Measurements from ENCODE around the gene OR14I1.
A peak's percentile ranks its signal among the peaks of the same experiment; 100 is the strongest.
"Not testable (repeated sequence)": the region's sequence is repeated elsewhere in the genome, so short reads cannot be mapped to it uniquely, and the experiment has no call there.

OR14I1 gene

GRCh38 chr1:248703674-248704073 is 1.1 kb upstream of the OR14I1 start:
- no peak for DNase-seq
- CTCF ChIA-PET = no interaction called here
- H3K36me3 Mint-ChIP-seq = no peaks in the 10 kb centered on the region

GRCh38 chr1:248699099-248699498 is 3.5 kb downstream of the OR14I1 start:
- Mint-ChIP-seq H3K4me3 (no peak overlapping the region), H3K9me3 (no peaks in the 10 kb centered on the region), H3K36me3 (no peaks in the 10 kb centered on the region), H3K27ac (no peak overlapping the region), H3K4me1 (no peaks in the 10 kb centered on the region), H3K27me3 (no peaks in the 10 kb centered on the region)
- CTCF ChIA-PET = no interaction called here
- DNase-seq = no peak

More at GRCh38 chr1:248703674-248704073, 1.1 kb upstream of the OR14I1 start:
- no peaks in the 10 kb centered on the region for H3K4me1 Mint-ChIP-seq
- H3K9me3 Mint-ChIP-seq = no peaks in the 10 kb centered on the region
- H3K27ac Mint-ChIP-seq = no peak overlapping the region
- H3K4me3 Mint-ChIP-seq = no peak overlapping the region
- no peaks in the 10 kb centered on the region for H3K27me3 Mint-ChIP-seq

DNA sequence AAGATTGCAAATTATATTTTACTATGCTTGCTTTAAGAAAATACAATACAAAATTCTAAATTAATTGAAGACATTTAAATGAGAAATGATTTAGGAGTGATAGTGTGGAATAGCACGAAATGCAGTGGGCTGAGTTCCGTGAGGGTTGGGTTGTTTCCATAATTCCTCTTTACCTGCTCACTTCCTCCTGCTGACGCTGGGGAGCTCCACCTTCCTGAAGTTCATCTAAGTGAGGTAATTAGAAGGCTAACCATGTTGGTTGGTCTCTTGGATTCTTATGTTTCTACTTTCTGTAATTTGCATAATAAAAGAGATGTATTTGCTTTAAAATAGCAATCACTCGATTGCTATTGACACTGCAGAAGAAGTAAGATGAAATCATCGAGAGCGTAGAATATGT is 4.7 kb downstream of the OR14I1 start:
- H3K9me3 Mint-ChIP-seq = no peaks in the 10 kb centered on the region
- no peak overlapping the region for H3K27ac Mint-ChIP-seq
- no peaks in the 10 kb centered on the region for H3K36me3 Mint-ChIP-seq
- DNase-seq = no peak
- CTCF ChIA-PET = no interaction called here
- H3K4me3 Mint-ChIP-seq = no peak overlapping the region
- H3K27me3 Mint-ChIP-seq = no peaks in the 10 kb centered on the region
- no peaks in the 10 kb centered on the region for H3K4me1 Mint-ChIP-seq

GRCh38 chr1:248696774-248697173 is 5.8 kb downstream of the OR14I1 start:
- no peak for DNase-seq
- Mint-ChIP-seq H3K4me1 (no peaks in the 10 kb centered on the region), H3K27ac (no peak overlapping the region), H3K27me3 (no peaks in the 10 kb centered on the region), H3K36me3 (no peaks in the 10 kb centered on the region), H3K4me3 (no peak overlapping the region), H3K9me3 (peaks cover 4% of the 10 kb centered on the region)
- CTCF ChIA-PET = no interaction called here

- no peaks in the 10 kb centered on the region for H3K36me3 Mint-ChIP-seq
- H3K27me3 Mint-ChIP-seq = no peaks in the 10 kb centered on the region
- no peaks in the 10 kb centered on the region for H3K4me1 Mint-ChIP-seq
- CTCF ChIA-PET = no interaction called here
- DNase-seq = peak; percentile 28
- no peak overlapping the region for H3K27ac Mint-ChIP-seq
- H3K4me3 Mint-ChIP-seq = no peak overlapping the region
- H3K9me3 Mint-ChIP-seq = peaks cover 4% of the 10 kb centered on the region
These were observed 6.3 kb downstream of the OR14I1 start for GRCh38 chr1:248696261-248696660.

GRCh38 chr1:248695451-248696132 is 7.0 kb downstream of the OR14I1 start:
- DNase-seq = no peak
- CTCF ChIA-PET = interaction anchor here (0.6 kb wide), 1 partner anchor 266 kb away, joined by 3 read pairs; no protein-coding TSS in a partner anchor
- no peaks in the 10 kb centered on the region for H3K4me1 Mint-ChIP-seq
- H3K27ac Mint-ChIP-seq = no peak overlapping the region
- H3K27me3 Mint-ChIP-seq = no peaks in the 10 kb centered on the region
- H3K4me3 Mint-ChIP-seq = no peak overlapping the region
- H3K36me3 Mint-ChIP-seq = no peaks in the 10 kb centered on the region
- peaks cover 4% of the 10 kb centered on the region for H3K9me3 Mint-ChIP-seq

DNA sequence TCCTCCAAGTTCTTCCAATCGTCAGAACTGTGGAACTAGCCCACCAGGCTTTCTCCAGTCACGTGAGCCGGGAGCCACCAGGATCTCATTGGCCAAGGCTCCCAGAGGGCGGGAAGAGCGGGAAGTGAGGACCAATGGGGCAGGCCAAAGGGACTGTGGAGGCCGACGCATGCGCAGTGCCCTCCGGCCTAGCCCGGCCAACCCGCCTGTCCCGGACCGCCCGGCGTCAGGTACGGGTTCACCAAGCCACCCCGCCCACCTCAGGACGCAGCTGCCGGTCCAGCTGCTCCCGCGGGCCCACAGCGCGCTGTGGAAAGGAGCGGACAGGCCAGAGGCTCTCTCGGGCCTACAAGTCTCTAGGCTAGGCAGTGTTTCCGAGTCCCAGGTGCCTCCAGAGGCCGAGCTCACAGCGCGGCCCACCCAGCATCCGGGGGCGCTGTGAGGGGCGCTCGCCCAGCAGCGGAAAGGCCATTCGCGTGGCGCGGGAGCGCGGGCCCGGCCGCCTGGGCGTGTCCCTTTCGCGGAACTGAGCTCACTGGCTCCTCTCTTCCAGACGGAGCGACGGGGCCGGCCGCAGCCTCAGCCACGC is 10.9 kb downstream of the OR14I1 start:
- H3K27me3 Mint-ChIP-seq = no peaks in the 10 kb centered on the region
- no peak overlapping the region for H3K4me3 Mint-ChIP-seq

GRCh38 chr1:248688527-248689298 is 13.9 kb downstream of the OR14I1 start:
- H3K27me3 Mint-ChIP-seq = no peaks in the 10 kb centered on the region

More for the DNA sequence above, 10.9 kb downstream of the OR14I1 start:
- CTCF ChIA-PET = no interaction called here
- Mint-ChIP-seq H3K4me1 (no peaks in the 10 kb centered on the region), H3K36me3 (no peaks in the 10 kb centered on the region), H3K27ac (no peak overlapping the region), H3K9me3 (peaks cover 9% of the 10 kb centered on the region)
- DNase-seq = no peak

GRCh38 chr1:248686815-248687214 is 15.8 kb downstream of the OR14I1 start:
- DNase-seq = peak; percentile 29
- Mint-ChIP-seq H3K4me1 (no peaks in the 10 kb centered on the region), H3K36me3 (no peaks in the 10 kb centered on the region), H3K9me3 (peaks cover 5% of the 10 kb centered on the region), H3K4me3 (no peak overlapping the region), H3K27me3 (no peaks in the 10 kb centered on the region), H3K27ac (no peak overlapping the region)
- CTCF ChIA-PET = interaction anchor here (0.7 to 1.0 kb wide), 2 partner anchors 280 to 283 kb away, joined by 3 read pairs; no protein-coding TSS in a partner anchor

More at GRCh38 chr1:248688527-248689298, 13.9 kb downstream of the OR14I1 start:
- CTCF ChIA-PET = interaction anchor here (0.7 to 1.2 kb wide), 2 partner anchors 9 to 118 kb away, joined by 3 to 4 read pairs; no protein-coding TSS in a partner anchor
- Mint-ChIP-seq H3K4me3 (no peak overlapping the region), H3K36me3 (no peaks in the 10 kb centered on the region), H3K9me3 (peaks cover 9% of the 10 kb centered on the region), H3K27ac (no peak overlapping the region), H3K4me1 (no peaks in the 10 kb centered on the region)
- DNase-seq = no peak

DNA sequence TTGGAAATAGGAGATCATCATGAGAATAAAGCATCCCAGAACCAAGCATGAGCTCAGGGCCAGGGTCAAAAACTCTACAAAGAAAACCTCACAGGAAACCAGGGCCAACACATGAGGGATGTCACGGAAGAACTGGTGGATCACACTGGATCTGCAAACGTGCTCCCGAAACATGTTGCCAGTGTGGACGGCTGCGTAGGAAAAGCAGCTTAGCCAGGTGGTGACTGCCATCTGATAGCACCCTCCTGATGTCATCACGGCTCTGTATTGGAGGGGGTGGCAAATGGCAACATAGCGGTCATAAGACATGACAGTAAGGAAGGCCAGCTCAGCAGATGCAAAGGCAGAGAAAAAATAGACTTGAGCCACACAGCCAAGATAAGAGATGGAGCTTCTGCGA is 20.9 kb downstream of the OR14I1 start:
- H3K27ac Mint-ChIP-seq = no peak overlapping the region
- no peak for DNase-seq
- no peaks in the 10 kb centered on the region for H3K36me3 Mint-ChIP-seq
- no peaks in the 10 kb centered on the region for H3K27me3 Mint-ChIP-seq
- H3K4me1 Mint-ChIP-seq = no peaks in the 10 kb centered on the region
- no peak overlapping the region for H3K4me3 Mint-ChIP-seq
- CTCF ChIA-PET = no interaction called here
- no peaks in the 10 kb centered on the region for H3K9me3 Mint-ChIP-seq

DNA sequence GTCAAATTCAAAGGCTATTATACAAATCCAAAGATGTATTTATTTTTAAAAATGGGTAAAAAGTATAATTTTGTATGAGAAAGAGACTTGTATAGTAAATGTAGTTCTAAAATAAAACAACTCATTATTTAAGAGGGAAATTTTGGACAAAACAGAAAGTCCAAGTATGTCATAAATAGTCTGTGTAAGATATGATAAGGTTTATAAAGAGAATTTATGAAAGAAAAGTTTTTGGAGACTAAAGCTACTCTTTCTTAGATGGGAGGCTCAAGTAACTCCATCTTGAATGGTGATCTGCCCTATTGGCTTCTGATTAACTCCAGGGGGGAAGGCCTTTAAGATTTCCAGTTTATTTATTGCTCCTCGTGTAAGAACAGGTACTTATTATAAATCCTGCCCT is 32.6 kb downstream of the OR14I1 start:
- DNase-seq = no peak
- Mint-ChIP-seq H3K36me3 (no peaks in the 10 kb centered on the region), H3K27me3 (no peaks in the 10 kb centered on the region), H3K4me3 (no peak overlapping the region), H3K9me3 (peaks cover 5% of the 10 kb centered on the region), H3K27ac (no peak overlapping the region), H3K4me1 (no peaks in the 10 kb centered on the region)
- CTCF ChIA-PET = no interaction called here

DNA sequence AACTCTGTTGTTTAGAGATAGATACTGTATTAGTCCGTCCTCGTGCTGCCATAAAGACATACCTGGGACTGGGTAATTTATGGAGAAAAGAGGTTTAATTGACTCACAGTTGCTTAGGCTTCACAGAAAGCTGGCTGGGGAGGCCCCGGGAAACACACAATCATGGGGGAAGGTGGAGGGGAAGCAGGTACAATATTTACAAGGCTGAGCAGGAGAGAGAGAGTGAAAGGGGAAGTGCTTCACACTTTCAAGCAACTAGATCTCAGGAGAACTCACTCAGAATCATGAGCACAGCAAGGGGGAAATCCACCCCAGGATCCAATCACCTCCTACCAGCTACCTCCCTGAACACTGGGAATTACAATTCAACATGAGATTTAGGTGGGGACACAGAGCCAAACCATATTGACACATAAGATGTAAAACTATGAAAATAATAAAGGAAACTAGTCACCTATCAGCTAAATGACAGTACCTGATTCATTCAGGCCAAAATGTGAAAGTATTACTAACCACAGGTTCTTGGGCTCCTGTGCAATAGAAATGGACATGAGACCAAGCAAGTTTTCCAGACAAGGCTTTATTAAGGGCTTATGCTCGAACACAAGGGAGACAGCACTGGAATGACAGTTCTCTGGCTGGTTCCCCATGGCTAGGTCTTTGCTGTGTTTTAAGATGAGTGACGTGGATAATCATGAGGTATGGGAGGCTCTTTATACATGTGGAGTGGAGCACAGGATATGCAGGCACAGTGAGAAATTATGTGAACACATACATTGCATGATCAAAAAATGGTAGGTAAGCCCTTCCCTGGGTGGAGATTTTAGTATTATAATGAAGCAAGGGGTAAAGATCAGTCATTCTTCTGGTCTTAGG is 38.9 kb downstream of the OR14I1 start:
- H3K27me3 Mint-ChIP-seq, H3K9me3 Mint-ChIP-seq, DNase-seq, H3K4me1 Mint-ChIP-seq, H3K4me3 Mint-ChIP-seq, H3K27ac Mint-ChIP-seq, H3K36me3 Mint-ChIP-seq, CTCF ChIA-PET: not testable (repeated sequence)

DNA sequence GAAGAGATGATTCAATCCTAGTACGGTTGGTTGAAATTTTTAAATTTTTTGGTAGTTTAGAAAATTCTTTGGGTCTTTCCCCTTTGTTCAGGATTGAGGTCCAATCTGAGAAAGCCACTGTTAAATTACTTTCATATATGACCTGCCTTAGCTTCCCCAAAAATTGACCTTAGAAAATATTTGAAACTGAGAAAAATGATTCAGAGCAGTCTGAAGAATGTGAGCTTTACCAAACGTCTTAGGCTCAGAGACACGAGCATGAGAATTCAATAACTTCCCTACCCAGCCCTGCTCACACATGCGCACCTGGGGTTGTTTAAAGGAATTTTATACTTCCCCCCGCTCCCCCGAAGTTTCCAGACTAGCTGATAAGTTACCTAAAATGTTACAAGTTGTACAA is 45.8 kb downstream of the OR14I1 start:
- H3K4me3 Mint-ChIP-seq, H3K27me3 Mint-ChIP-seq, H3K9me3 Mint-ChIP-seq, CTCF ChIA-PET, H3K4me1 Mint-ChIP-seq, H3K27ac Mint-ChIP-seq, H3K36me3 Mint-ChIP-seq, DNase-seq: not testable (repeated sequence)

- H3K4me3 Mint-ChIP-seq, CTCF ChIA-PET, H3K27me3 Mint-ChIP-seq, H3K9me3 Mint-ChIP-seq, H3K27ac Mint-ChIP-seq, H3K36me3 Mint-ChIP-seq, DNase-seq, H3K4me1 Mint-ChIP-seq: not testable (repeated sequence)
These were observed 47.2 kb downstream of the OR14I1 start, which contains the start of gene OR2T27 for GRCh38 chr1:248655354-248655753. TSS of gene OR2T27 (minus strand) at chr1:248655528. CDS start at chr1:248650884, 4,644 bp downstream.
